Astrocyte of the cerebellum (primary cell): Measurements from ENCODE around the gene SSMEM1.
"Not testable (repeated sequence)": the region's sequence is repeated elsewhere in the genome, so short reads cannot be mapped to it uniquely, and the experiment has no call there.

Experiments used
- DNase-seq: peaks from one replicate; pipeline ENCODE4 v3.0.0-alpha.2; 2011; ENCODE audit warnings: low read depth
- H3K4me3 ChIP-seq: 2 replicates; pipeline ENCODE4 v1.5.1; 2011; ENCODE audit warnings: mild to moderate bottlenecking, low read depth, low read length, moderate library complexity
- in situ Hi-C: cut with HindIII; loops from 2 replicates; pipeline ENCODE4 v1.10.0; 2017; ENCODE audit warnings: low sequenced_read_pairs
- TF ChIP-seq, protein P1 (sequence below): IDR thresholded peaks from 2 replicates; pipeline ENCODE4 v1.5.1; 2012; ENCODE audit warnings: low read length, low read depth, moderate library complexity, mild to moderate bottlenecking; ENCODE audit errors: missing control alignments

Gene SSMEM1

DNA sequence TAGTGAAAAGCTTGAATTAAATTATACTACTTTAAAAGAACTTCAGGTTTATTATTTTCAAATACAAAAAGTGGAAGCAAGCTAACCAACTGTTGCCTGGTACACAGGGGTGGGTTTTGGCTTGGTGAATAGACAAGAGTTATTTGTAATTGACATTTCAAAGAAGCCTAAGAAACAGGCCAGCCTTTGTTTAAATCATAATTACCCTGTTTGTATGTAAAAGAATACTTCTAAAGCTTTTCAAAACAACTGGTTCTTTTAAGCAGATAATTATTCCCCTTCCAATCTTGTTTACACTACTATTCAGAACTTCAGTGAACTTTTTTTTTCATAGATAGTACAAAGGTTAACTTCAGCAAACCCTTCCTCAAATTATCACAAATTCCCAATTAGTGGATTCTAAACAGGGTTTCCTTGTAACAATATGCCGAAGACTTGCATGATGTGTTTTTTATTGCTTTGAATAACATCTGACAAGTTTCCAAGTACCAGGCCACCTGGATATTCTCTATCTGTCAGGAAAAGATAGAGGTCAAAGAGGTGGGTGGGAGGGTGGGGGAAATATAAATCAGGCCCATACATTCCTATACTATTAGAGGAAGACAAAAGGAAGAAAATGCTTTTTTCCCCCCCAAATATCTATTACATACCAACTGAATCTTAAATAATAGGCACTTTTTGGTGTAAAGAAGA, 20.4 kb downstream of the SSMEM1 start:
- TF ChIP-seq, protein P1, sequence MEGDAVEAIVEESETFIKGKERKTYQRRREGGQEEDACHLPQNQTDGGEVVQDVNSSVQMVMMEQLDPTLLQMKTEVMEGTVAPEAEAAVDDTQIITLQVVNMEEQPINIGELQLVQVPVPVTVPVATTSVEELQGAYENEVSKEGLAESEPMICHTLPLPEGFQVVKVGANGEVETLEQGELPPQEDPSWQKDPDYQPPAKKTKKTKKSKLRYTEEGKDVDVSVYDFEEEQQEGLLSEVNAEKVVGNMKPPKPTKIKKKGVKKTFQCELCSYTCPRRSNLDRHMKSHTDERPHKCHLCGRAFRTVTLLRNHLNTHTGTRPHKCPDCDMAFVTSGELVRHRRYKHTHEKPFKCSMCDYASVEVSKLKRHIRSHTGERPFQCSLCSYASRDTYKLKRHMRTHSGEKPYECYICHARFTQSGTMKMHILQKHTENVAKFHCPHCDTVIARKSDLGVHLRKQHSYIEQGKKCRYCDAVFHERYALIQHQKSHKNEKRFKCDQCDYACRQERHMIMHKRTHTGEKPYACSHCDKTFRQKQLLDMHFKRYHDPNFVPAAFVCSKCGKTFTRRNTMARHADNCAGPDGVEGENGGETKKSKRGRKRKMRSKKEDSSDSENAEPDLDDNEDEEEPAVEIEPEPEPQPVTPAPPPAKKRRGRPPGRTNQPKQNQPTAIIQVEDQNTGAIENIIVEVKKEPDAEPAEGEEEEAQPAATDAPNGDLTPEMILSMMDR: no peak
- in situ Hi-C loops: no loop called here
- no peak for DNase-seq
- no peak overlapping the region for H3K4me3 ChIP-seq

DNA sequence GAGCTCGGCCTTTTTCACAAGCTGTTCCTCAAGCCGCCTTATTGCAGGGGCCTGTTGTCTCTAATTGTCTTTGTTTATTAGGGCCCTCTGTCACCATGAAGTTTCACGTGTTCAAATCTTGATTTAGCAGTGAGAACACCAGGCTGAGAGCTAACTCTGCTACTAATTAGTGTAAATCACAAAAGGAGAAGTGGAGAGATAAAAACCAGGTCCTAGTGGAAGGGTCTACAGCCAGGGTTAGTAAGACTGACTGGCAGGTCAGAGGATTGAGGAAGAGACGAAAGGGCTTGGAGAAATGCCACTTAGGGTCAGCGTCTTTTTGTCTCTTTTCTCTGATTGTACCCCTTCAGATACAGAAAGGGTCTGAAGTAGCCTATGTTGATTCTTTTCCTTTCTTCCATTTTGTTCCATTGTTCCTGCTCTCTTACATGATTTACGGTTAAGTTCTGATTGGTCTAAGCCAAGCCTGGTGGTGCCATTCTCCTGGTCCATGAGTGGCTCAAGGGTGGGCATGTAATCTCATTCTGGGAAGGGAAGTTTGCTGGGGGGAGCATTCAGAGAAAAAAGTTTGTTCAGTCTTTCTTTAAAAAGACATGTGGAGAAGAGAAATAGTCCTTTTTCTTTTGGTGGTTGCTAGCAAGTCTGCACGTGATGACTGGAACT, 21.3 kb downstream of the SSMEM1 start:
- no peak for DNase-seq
- TF ChIP-seq, protein P1: no peak
- in situ Hi-C loops: no loop called here
- H3K4me3 ChIP-seq: no peak overlapping the region

DNA sequence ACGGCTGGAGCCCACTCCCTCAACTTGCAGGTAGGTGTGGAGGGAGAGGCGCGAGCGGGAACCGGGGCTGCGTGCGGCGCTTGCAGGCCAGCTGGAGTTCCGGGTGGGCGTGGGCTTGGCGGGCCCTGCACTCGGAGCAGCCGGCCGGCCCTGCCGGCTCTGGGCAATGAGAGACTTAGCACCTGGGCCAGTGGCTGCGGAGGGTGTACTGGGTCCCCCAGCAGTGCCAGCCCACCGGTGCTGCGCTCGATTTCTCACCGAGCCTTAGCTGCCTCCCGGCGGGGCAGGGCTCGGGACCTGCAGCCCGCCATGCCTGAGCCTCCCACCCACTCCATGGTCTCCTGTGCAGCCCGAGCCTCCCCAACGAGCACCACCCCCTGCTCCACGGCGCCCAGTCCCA, 22.3 kb downstream of the SSMEM1 start:
- in situ Hi-C loops, DNase-seq, H3K4me3 ChIP-seq: not testable (repeated sequence)

DNA sequence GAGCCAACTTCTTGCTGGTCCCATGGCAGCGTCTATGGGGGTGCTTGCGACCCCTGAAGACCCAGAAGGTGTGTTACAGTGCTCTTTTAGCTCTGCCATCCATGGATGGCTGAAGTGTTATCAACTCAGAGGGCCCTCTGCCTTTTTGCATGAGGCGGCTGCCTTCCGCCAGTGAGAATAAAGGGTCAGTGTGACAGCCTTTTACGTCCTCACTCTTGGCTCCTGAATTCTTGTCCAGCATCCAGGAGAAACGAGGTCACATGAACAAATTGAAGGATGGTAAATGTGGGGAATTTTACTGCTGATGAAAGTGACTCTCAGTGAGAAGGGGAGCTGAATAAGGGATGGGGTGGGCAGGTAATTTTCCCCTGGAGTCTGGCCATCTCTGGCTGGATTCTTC, 24.1 kb downstream of the SSMEM1 start:
- TF ChIP-seq, protein P1: no peak
- H3K4me3 ChIP-seq: no peak overlapping the region
- no peak for DNase-seq
- in situ Hi-C loops: no loop called here

DNA sequence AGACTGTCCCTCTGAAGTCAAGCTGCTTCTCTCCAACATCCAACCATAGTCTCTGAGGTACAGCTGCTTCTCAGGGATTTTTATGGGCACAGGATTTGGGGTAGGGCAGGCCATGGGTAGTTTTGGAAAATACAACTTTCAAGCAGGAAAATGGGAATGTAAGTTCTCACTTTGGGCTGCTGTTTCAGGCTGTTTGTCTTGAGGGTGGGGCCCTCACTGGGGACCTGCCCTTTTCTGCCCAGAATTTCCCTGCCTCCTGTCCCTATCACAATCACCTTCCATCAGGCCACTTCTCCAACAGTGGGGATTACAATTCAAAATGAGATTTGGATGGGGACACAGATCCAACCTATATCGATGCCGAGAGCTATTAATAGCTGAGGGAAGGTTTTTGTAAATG, 24.5 kb downstream of the SSMEM1 start:
- TF ChIP-seq, protein P1: no peak
- no peak overlapping the region for H3K4me3 ChIP-seq
- DNase-seq: no peak
- in situ Hi-C loops: no loop called here

DNA sequence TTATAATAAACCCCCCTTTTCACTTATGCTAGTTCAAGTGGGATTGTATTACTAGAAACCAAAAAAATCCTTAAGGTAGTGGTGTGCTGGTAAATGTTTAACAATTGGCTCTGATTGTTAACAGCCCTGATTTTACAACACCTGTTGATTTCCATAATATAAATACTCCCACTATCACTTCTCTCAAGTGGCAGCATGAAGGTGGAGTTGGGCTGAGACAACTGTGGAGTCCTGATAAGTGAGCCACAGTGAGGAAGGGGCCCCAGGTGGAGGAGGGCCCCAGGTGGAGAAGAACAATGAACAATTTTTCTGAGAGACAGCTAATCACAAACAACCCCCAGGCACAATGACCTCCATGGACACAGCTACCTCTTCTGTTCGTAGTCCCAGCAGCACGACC, 26.4 kb downstream of the SSMEM1 start:
- no peak for DNase-seq
- no peak overlapping the region for H3K4me3 ChIP-seq
- TF ChIP-seq, protein P1: no peak
- in situ Hi-C loops: no loop called here

DNA sequence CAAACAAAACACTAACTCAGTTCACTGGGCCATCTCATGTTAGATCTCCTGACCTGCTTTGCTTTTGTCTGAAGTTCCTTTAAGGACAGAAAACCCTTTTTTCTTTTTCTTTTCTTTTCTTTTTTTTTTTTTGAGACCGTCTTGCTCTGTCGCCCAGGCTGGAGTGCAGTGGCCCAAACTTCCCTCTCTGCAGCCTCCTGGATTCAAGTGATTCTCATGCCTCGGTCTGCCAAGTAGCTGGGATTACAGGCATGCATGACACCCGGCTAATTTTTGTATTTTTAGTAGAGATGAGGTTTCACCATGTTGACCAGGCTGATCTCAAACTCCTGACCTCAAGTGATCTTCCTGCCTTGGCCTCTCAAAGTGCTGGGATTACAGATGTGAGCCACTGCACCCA, 28.7 kb downstream of the SSMEM1 start:
- in situ Hi-C loops, H3K4me3 ChIP-seq, DNase-seq: not testable (repeated sequence)
